H9 (cell line): ENCODE measurements around the gene NUMBL. TPM values are rescaled to one million over a fixed set of nuclear protein-coding genes. Genes with fewer than 3 reads are reported as not detected.

Source experiments
- DNase-seq: peaks from one replicate; pipeline ENCODE4 v3.0.0-alpha.2; 2017
- H2AFZ ChIP-seq: one replicate; pipeline ENCODE4 v1.6.1; 2013; ENCODE audit warnings: mild to moderate bottlenecking, low read length, control low read depth, moderate library complexity
- H2AK5ac ChIP-seq: 2 replicates; pipeline ENCODE4 v1.6.1; 2013; ENCODE audit warnings: low read length, control low read depth, mixed read lengths; ENCODE audit not compliant: insufficient read length
- H2BK120ac ChIP-seq: one replicate; pipeline ENCODE4 v1.6.1; 2013; ENCODE audit warnings: low read depth, mild to moderate bottlenecking, low read length, control low read depth, inconsistent platforms; ENCODE audit not compliant: poor library complexity, severe bottlenecking
- H2BK12ac ChIP-seq: 2 replicates; pipeline ENCODE4 v1.6.1; 2013; ENCODE audit warnings: low read length, control low read depth, mixed read lengths, low read depth; ENCODE audit not compliant: insufficient read length
- H2BK15ac ChIP-seq: 2 replicates; pipeline ENCODE4 v1.6.1; 2013; ENCODE audit warnings: low read depth, low read length, control low read depth
- H2BK20ac ChIP-seq: one replicate; pipeline ENCODE4 v1.6.1; 2013; ENCODE audit warnings: low read depth, mild to moderate bottlenecking, low read length, control low read depth, inconsistent platforms; ENCODE audit not compliant: poor library complexity, severe bottlenecking
- H2BK5ac ChIP-seq: 2 replicates; pipeline ENCODE4 v1.6.1; 2013; ENCODE audit warnings: low read length, control low read depth, mixed read lengths; ENCODE audit not compliant: insufficient read length
- H3K14ac ChIP-seq: 2 replicates; pipeline ENCODE4 v1.6.1; 2013; ENCODE audit warnings: low read length, control low read depth; ENCODE audit not compliant: insufficient read depth
- H3K18ac ChIP-seq: 2 replicates; pipeline ENCODE4 v1.6.1; 2013; ENCODE audit warnings: low read depth, mild to moderate bottlenecking, mixed read lengths, low read length, control low read depth; ENCODE audit not compliant: insufficient read length
- H3K23ac ChIP-seq: 2 replicates; pipeline ENCODE4 v1.6.1; 2013; ENCODE audit warnings: low read length, control low read depth, mixed read lengths, low read depth; ENCODE audit not compliant: insufficient read length
- H3K23me2 ChIP-seq: 2 replicates; pipeline ENCODE4 v1.6.1; 2013; ENCODE audit warnings: low read depth, mild to moderate bottlenecking, mixed read lengths, low read length, control low read depth; ENCODE audit not compliant: insufficient read length, poor library complexity, severe bottlenecking
- H3K27ac ChIP-seq: 2 replicates; pipeline ENCODE4 v1.5.1; 2013; ENCODE audit warnings: low read length, control low read depth, mixed read lengths, low read depth; ENCODE audit not compliant: insufficient read length
- H3K27me3 ChIP-seq: 2 replicates; pipeline ENCODE4 v1.6.1; 2013; ENCODE audit warnings: low read length, control low read depth, inconsistent platforms; ENCODE audit not compliant: insufficient read depth
- H3K4ac ChIP-seq: 2 replicates; pipeline ENCODE4 v1.6.1; 2013; ENCODE audit warnings: low read depth, mild to moderate bottlenecking, control low read depth, inconsistent platforms, low read length, moderate library complexity
- H3K4me1 ChIP-seq: 2 replicates; pipeline ENCODE4 v1.6.1; 2013; ENCODE audit warnings: low read length, control low read depth, inconsistent platforms; ENCODE audit not compliant: insufficient read depth
- H3K4me2 ChIP-seq: 2 replicates; pipeline ENCODE4 v1.6.1; 2013; ENCODE audit warnings: low read length, control low read depth, mixed read lengths; ENCODE audit not compliant: insufficient read length, insufficient read depth
- H3K56ac ChIP-seq: 2 replicates; pipeline ENCODE4 v1.6.1; 2013; ENCODE audit warnings: low read depth, mild to moderate bottlenecking, mixed read lengths, low read length, control low read depth; ENCODE audit not compliant: insufficient read length
- H3K79me1 ChIP-seq: 2 replicates; pipeline ENCODE4 v1.6.1; 2013; ENCODE audit warnings: low read depth, mild to moderate bottlenecking, moderate library complexity, low read length, control low read depth, inconsistent platforms; ENCODE audit not compliant: insufficient read depth, poor library complexity, severe bottlenecking
- H3K79me2 ChIP-seq: 2 replicates; pipeline ENCODE4 v1.6.1; 2013; ENCODE audit warnings: low read length, control low read depth, inconsistent platforms; ENCODE audit not compliant: insufficient read depth
- H3K9ac ChIP-seq: 2 replicates; pipeline ENCODE4 v1.6.1; 2013; ENCODE audit warnings: low read length, control low read depth, mixed read lengths; ENCODE audit not compliant: insufficient read length; ENCODE audit errors: extremely low read depth
- H3K9me3 ChIP-seq: one replicate; pipeline ENCODE4 v1.6.1; 2013; ENCODE audit warnings: low read depth, low read length, inconsistent platforms; ENCODE audit not compliant: control insufficient read depth
- H3T11ph ChIP-seq: one replicate; pipeline ENCODE4 v1.6.1; 2013; ENCODE audit warnings: mild to moderate bottlenecking, low read length, control low read depth, inconsistent platforms
- H4K20me1 ChIP-seq: one replicate; pipeline ENCODE4 v1.6.1; 2013; ENCODE audit not compliant: control insufficient read depth, insufficient read length, insufficient read depth
- H4K5ac ChIP-seq: 2 replicates; pipeline ENCODE4 v1.6.1; 2013; ENCODE audit warnings: low read depth, mild to moderate bottlenecking, mixed read lengths, low read length, control low read depth; ENCODE audit not compliant: insufficient read length
- H4K8ac ChIP-seq: replicated peaks from 2 replicates; pipeline ENCODE4 v1.6.1; 2013; ENCODE audit warnings: low read length, control low read depth, mixed read lengths, low read depth; ENCODE audit not compliant: insufficient read length
- H4K91ac ChIP-seq: 2 replicates; pipeline ENCODE4 v1.6.1; 2013; ENCODE audit warnings: low read depth, mild to moderate bottlenecking, moderate library complexity, mixed read lengths, low read length, control low read depth; ENCODE audit not compliant: insufficient read length
- H3K27ac Mint-ChIP-seq, 3 experiments: 2 replicates in 2 of 3; 3 replicates in 1 of 3; pipeline ENCODE4 v1.8.0; 2020 to 2021; ENCODE audit warnings: mixed read lengths in 3 of 3, mild to moderate bottlenecking in 1 of 3, moderate library complexity in 1 of 3
- H3K27me3 Mint-ChIP-seq: 2 replicates; pipeline ENCODE4 v1.8.0; 2021; ENCODE audit warnings: low read depth, mild to moderate bottlenecking, moderate library complexity, mixed read lengths
- H3K36me3 Mint-ChIP-seq, 3 experiments: 2 replicates in 2 of 3; 3 replicates in 1 of 3; pipeline ENCODE4 v1.8.0; 2020 to 2021; ENCODE audit warnings: low read depth in 3 of 3, mixed read lengths in 3 of 3; ENCODE audit not compliant: insufficient read depth in 1 of 3
- H3K4me1 Mint-ChIP-seq, 2 experiments: 2 replicates each; pipeline ENCODE4 v1.8.0; 2020; ENCODE audit warnings: mixed read lengths in 2 of 2
- H3K4me3 Mint-ChIP-seq, 2 experiments: 2 replicates in 1 of 2; 3 replicates in 1 of 2; pipeline ENCODE4 v1.8.0; 2020 to 2021; ENCODE audit warnings: mild to moderate bottlenecking in 2 of 2, mixed read lengths in 2 of 2, moderate library complexity in 1 of 2
- H3K9me3 Mint-ChIP-seq, 2 experiments: 2 replicates in 1 of 2; 3 replicates in 1 of 2; pipeline ENCODE4 v1.8.0; 2020; ENCODE audit warnings: mild to moderate bottlenecking in 2 of 2, mixed read lengths in 2 of 2, moderate library complexity in 1 of 2
- CTCF ChIP-seq: fragments of 200-600 bp; sonication (generic); conservative IDR thresholded peaks from 3 replicates; pipeline ENCODE4 v1.8.0; 2021; ENCODE audit warnings: antibody characterized with exemption, mild to moderate bottlenecking
- WGBS: extraction: QIAGEN DNeasy Blood & Tissue Kit; methylation state at CpG from one replicate; pipeline ENCODE4 v1.1.7; 2013; ENCODE audit warnings: missing lambda C conversion rate, low lambda C conversion rate, mixed read lengths; ENCODE audit not compliant: insufficient read length; ENCODE audit errors: extremely low coverage; 5-methylcytosine and 5-hydroxymethylcytosine counted together
- total RNA-seq: library from RNA; stranded (reverse); gene quantifications from 2 replicates; pipeline ENCODE4 v1.2.1, GENCODE V29; 2021

NUMBL gene
- total RNA-seq, 1 experiment from 2014 or later, result 34.5 TPM

DNA sequence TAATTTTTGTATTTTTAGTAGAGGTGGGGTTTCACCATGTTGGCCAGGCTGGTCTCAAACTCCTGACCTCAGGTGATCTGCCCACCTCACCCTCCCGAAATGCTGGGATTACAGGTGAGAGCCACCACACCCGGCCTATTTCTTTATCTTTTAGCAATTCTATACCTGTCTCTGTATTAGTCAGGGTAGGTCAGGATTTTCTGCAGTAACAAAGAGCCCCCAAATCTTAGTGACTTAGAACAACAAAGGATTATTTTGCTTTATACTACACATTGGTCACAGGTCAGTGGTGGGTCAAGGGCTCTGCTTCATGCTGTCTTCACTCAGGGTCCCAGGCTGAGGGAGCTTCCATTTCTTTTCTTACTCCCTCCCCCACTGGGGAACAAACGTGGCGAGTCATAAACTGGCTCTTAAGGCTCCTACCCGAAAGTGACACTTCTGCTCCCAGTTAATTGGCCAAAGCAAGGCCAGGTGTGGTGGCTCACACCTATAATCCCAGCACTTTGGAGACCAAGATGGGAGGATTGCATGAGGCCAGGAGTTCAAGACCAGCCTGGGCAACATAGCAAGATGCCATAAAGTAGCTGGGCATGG, 33.3 kb upstream of the NUMBL start:
- H2BK12ac ChIP-seq, result no peak overlapping the region
- Mint-ChIP-seq H3K36me3 (peaks cover 14 to 56% (median 30%) of the 10 kb centered on the region in 3 experiments; a peak in 6 of 7 replicates), H3K4me1 (peaks cover 5 to 16% of the 10 kb centered on the region in 2 experiments), H3K9me3 (peaks cover 0 to 3% of the 10 kb centered on the region in 2 experiments; a peak in 2 of 5 replicates), H3K4me3 (no peak overlapping the region), H3K27ac (no peak overlapping the region; a peak in 1 of 7 replicates), H3K27me3 (no peaks in the 10 kb centered on the region)
- no peak overlapping the region for H2AFZ ChIP-seq
- H3K4me1 ChIP-seq, result no peaks in the 10 kb centered on the region
- H3K27me3 ChIP-seq, result no peaks in the 10 kb centered on the region
- DNase-seq, result no peak
- H4K20me1 ChIP-seq, result no peaks in the 10 kb centered on the region
- no peak overlapping the region for H3K18ac ChIP-seq
- no peaks in the 10 kb centered on the region for H3K79me1 ChIP-seq
- H2BK5ac ChIP-seq, result no peak overlapping the region
- H3K4ac ChIP-seq, result no peak overlapping the region
- H3T11ph ChIP-seq, result no peak overlapping the region
- H3K56ac ChIP-seq, result no peak overlapping the region
- TF ChIP-seq CTCF, result no peak
- no peak overlapping the region for H2BK20ac ChIP-seq
- no peak overlapping the region for H2BK120ac ChIP-seq
- H3K23ac ChIP-seq, result no peak overlapping the region
- H2AK5ac ChIP-seq, result no peak overlapping the region
- H3K79me2 ChIP-seq, result peaks cover 2% of the 10 kb centered on the region; the same call in 1 of the 2 replicates
- H4K8ac ChIP-seq, result no peak overlapping the region
- no peak overlapping the region for H4K5ac ChIP-seq
- H3K9ac ChIP-seq, result no peak overlapping the region
- no peak overlapping the region for H3K4me2 ChIP-seq
- H3K14ac ChIP-seq, result no peak overlapping the region
- no CpG with 5 or more reads among the region's 5 CpGs for WGBS
- no peak overlapping the region for H4K91ac ChIP-seq
- H2BK15ac ChIP-seq, result no peak overlapping the region
- peaks cover 4% of the 10 kb centered on the region for H3K23me2 ChIP-seq
- no peaks in the 10 kb centered on the region for H3K9me3 ChIP-seq
- no peak overlapping the region for H3K27ac ChIP-seq
